ENCODE measurements around the gene SSU72. TPM values are rescaled to one million over a fixed set of nuclear protein-coding genes. Genes with fewer than 3 reads are reported as not detected.
"Not testable (repeated sequence)": the region's sequence is repeated elsewhere in the genome, so short reads cannot be mapped to it uniquely, and the experiment has no call there.

Gene SSU72
- total RNA-seq, 5 donors from 2014 or later (not counting 1 experiment from before 2014, with no cell fraction given): 112 to 135 (median 134) TPM

- ATAC-seq (replicated peaks in 1 of 4): no peak
- POLR2A ChIA-PET: interaction anchor here in 1 of 2 donors (0.8 kb wide), 1 partner anchor 16 kb away, joined by 3 read pairs; no protein-coding TSS in a partner anchor
- no peaks in the 10 kb centered on the region for H3K36me3 ChIP-seq (ENCODE audit: control insufficient read depth in 2 of 2, extremely low read depth in 1 of 2, insufficient read depth in 1 of 2, low read length in 1 of 2)
- Mint-ChIP-seq H3K4me3 (peak overlapping the region; percentile 72 to 83 (median 80)), H3K27me3 (peaks cover 0 to 6% of the 10 kb centered on the region in 2 donors), H3K4me1 (peaks cover 7 to 12% (median 11%) of the 10 kb centered on the region in 3 donors), H3K9me3 (no peaks in the 10 kb centered on the region), H3K36me3 (no peaks in the 10 kb centered on the region), H3K27ac (no peak overlapping the region)
- 95% methylated on average over 26 of the region's 28 CpGs for WGBS (ENCODE audit: insufficient coverage)
- H3K9me3 ChIP-seq: no peaks in the 10 kb centered on the region
- H3K27ac ChIP-seq (ENCODE audit: low read length): no peak overlapping the region
- CTCF ChIA-PET: no interaction called here
- no peak overlapping the region for H3K4me3 ChIP-seq (ENCODE audit: control insufficient read depth in 1 of 2, extremely low read depth in 1 of 2, low read length in 1 of 2)
- H3K4me1 ChIP-seq (ENCODE audit: control insufficient read depth in 1 of 2, extremely low read depth in 1 of 2, insufficient read depth in 2 of 2, low read length in 2 of 2): peaks cover 6 to 22% of the 10 kb centered on the region in 2 experiments
- peaks cover 0 to 31% of the 10 kb centered on the region in 2 experiments for H3K27me3 ChIP-seq (replicated peaks in 1 of 2; ENCODE audit: control insufficient read depth in 2 of 2, extremely low read depth in 1 of 2, insufficient read depth in 2 of 2, low read length in 1 of 2)
- DNase-seq: no peak
These were observed 23.5 kb upstream of the SSU72 start for GRCh38 chr1:1598051-1598719.

DNA sequence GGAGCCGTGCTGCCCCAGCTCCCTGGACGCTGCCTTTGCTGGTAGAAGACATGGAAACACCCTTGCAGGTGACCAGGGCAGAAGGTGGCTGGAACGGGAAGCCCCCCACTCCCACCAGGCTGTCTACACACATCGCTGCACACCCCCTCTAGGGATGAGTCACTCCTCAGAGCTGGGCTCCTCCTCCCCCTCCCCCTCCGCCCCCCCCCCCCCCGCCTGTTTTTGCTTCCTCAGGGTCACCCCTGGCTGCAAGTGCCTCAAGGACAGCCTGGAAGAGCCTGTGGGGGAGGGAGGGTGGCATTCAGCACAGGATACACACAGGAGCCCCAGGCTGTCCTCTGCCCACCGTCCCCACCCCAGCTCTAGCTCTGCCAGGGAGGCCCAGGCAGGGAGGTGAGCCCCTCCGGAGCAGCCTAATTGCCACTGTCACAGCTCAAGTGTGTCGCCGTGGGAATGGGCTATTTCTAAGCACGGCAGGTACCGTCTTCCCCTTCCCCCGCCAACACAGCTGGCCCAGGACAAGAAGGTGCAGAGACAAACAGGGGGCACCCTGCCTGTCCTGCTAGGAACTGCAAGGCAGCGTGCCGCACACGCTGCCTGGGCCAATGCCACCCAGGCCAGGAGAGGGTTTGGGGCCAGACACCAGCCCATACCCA lies 22.7 kb upstream of the SSU72 start:
- CTCF ChIA-PET: no interaction called here
- Histone ChIP-seq H3K27ac (ENCODE audit: low read length) (no peak overlapping the region), H3K4me3 (ENCODE audit: control insufficient read depth in 1 of 2, extremely low read depth in 1 of 2, low read length in 1 of 2) (no peak overlapping the region), H3K9me3 (no peaks in the 10 kb centered on the region), H3K36me3 (ENCODE audit: control insufficient read depth in 2 of 2, extremely low read depth in 1 of 2, insufficient read depth in 1 of 2, low read length in 1 of 2) (no peaks in the 10 kb centered on the region), H3K4me1 (ENCODE audit: control insufficient read depth in 1 of 2, extremely low read depth in 1 of 2, insufficient read depth in 2 of 2, low read length in 2 of 2) (peaks cover 6 to 22% of the 10 kb centered on the region in 2 experiments), H3K27me3 (replicated peaks in 1 of 2; ENCODE audit: control insufficient read depth in 2 of 2, extremely low read depth in 1 of 2, insufficient read depth in 2 of 2, low read length in 1 of 2) (peaks cover 0 to 31% of the 10 kb centered on the region in 2 experiments)
- no peaks in the 10 kb centered on the region for H3K36me3 Mint-ChIP-seq
- no peak overlapping the region for H3K27ac Mint-ChIP-seq
- POLR2A ChIA-PET: interaction anchor here (0.7 to 0.8 kb wide), 2 partner anchors 17 to 392 kb away, joined by 3 read pairs; no protein-coding TSS in a partner anchor
- no peaks in the 10 kb centered on the region for H3K9me3 Mint-ChIP-seq
- H3K4me3 Mint-ChIP-seq: peak overlapping the region in 2 of 3 donors; percentile 37 to 83
- WGBS (ENCODE audit: insufficient coverage): 52% methylated on average over 8 of the region's 16 CpGs
- peak in 2 of 35 experiments; percentile 13 to 42 for DNase-seq
- ATAC-seq (replicated peaks in 1 of 4): no peak
- peaks cover 7 to 12% (median 10%) of the 10 kb centered on the region in 3 donors for H3K4me1 Mint-ChIP-seq
- H3K27me3 Mint-ChIP-seq: peaks cover 0 to 6% of the 10 kb centered on the region in 2 donors

DNA sequence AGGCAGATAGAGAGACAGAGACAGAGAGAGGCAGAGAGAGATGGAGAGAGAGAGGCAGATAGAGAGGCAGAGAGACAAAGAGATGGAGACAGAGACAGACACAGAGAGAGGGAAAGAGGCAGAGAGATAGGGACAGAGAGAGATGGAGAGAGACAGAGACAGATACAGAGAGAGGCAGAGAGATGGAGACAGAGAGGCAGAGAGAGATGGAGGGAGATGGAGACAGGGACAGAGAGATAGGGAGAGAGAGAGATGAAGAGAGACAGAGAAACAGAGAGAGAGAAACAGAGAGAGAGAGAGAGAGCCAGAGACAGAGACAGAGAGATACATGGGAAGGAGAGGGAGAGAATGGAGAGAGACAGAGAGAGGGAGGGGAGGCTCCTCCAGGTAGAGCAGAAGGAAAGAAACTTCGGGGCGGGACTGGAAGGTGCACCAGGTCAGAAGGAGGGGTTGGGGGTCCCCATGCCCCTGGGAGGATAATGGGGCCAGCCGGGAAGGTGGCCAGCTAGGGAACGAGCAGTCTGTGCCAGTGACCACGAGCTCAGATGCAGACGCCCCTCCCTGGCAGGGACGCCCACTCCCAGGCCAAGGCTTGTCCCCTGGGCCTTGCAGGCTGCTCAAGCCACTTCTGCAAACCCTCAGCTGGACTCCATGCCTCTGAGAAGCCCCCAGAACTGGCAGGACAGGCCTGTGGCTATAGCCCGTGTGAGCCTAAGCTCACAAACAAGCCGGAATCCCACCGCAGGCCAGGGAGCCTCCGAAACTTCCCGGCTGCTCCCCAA lies 22.0 kb upstream of the SSU72 start:
- Histone ChIP-seq H3K4me3 (ENCODE audit: control insufficient read depth in 1 of 2, extremely low read depth in 1 of 2, low read length in 1 of 2) (no peak overlapping the region), H3K9me3 (no peaks in the 10 kb centered on the region), H3K27me3 (replicated peaks in 1 of 2; ENCODE audit: control insufficient read depth in 2 of 2, extremely low read depth in 1 of 2, insufficient read depth in 2 of 2, low read length in 1 of 2) (peaks cover 0 to 29% of the 10 kb centered on the region in 2 experiments), H3K27ac (ENCODE audit: low read length) (no peak overlapping the region), H3K4me1 (ENCODE audit: control insufficient read depth in 1 of 2, extremely low read depth in 1 of 2, insufficient read depth in 2 of 2, low read length in 2 of 2) (peaks cover 6 to 22% of the 10 kb centered on the region in 2 experiments), H3K36me3 (ENCODE audit: control insufficient read depth in 2 of 2, extremely low read depth in 1 of 2, insufficient read depth in 1 of 2, low read length in 1 of 2) (no peaks in the 10 kb centered on the region)
- CTCF ChIA-PET: no interaction called here
- peaks cover 7 to 12% (median 10%) of the 10 kb centered on the region in 3 donors for H3K4me1 Mint-ChIP-seq
- no peak overlapping the region for H3K27ac Mint-ChIP-seq
- POLR2A ChIA-PET: interaction anchor here in 1 of 2 donors (0.7 kb wide), 1 partner anchor 391 kb away, joined by 3 read pairs; no protein-coding TSS in a partner anchor
- ATAC-seq (replicated peaks in 1 of 4): no peak
- H3K27me3 Mint-ChIP-seq: peaks cover 0 to 6% of the 10 kb centered on the region in 2 donors
- H3K9me3 Mint-ChIP-seq: no peaks in the 10 kb centered on the region
- no peak overlapping the region for H3K4me3 Mint-ChIP-seq
- no peak for DNase-seq
- H3K36me3 Mint-ChIP-seq: no peaks in the 10 kb centered on the region
- WGBS (ENCODE audit: insufficient coverage): 53% methylated on average over 12 of the region's 12 CpGs

DNA sequence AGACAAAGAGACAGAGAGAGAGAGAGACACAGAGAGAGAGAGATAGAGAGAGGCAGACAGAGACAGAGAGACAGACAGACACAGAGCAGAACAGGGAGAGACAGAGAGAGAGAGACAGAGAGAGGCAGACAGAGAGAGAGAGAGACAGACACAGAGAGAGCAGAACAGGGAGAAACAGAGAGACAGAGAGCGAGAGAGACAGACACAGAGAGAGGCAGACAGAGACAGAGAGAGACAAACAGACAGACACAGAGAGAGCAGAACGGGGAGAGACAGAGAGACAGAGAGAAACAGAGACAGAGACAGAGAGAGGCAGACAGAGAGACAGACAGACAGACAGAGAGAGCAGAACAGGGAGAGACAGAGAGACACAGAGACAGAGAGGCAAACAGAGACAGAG lies 20.7 kb upstream of the SSU72 start:
- H3K27me3 Mint-ChIP-seq; H3K9me3 ChIP-seq; H3K4me3 ChIP-seq (ENCODE audit: control insufficient read depth in 1 of 2, extremely low read depth in 1 of 2, low read length in 1 of 2); DNase-seq; ATAC-seq (replicated peaks in 1 of 4); H3K36me3 Mint-ChIP-seq; H3K36me3 ChIP-seq (ENCODE audit: control insufficient read depth in 2 of 2, extremely low read depth in 1 of 2, insufficient read depth in 1 of 2, low read length in 1 of 2); H3K27ac ChIP-seq (ENCODE audit: low read length); H3K4me3 Mint-ChIP-seq; CTCF ChIA-PET; POLR2A ChIA-PET; H3K9me3 Mint-ChIP-seq; H3K27ac Mint-ChIP-seq: not testable (repeated sequence)
- peaks cover 2 to 16% of the 10 kb centered on the region in 2 experiments for H3K4me1 ChIP-seq (ENCODE audit: control insufficient read depth in 1 of 2, extremely low read depth in 1 of 2, insufficient read depth in 2 of 2, low read length in 2 of 2)
- peaks cover 7 to 10% (median 8%) of the 10 kb centered on the region in 3 donors for H3K4me1 Mint-ChIP-seq
- H3K27me3 ChIP-seq (replicated peaks in 1 of 2; ENCODE audit: control insufficient read depth in 2 of 2, extremely low read depth in 1 of 2, insufficient read depth in 2 of 2, low read length in 1 of 2): peaks cover 0 to 18% of the 10 kb centered on the region in 2 experiments
- WGBS (ENCODE audit: insufficient coverage): 71% methylated on average over 2 of the region's 2 CpGs

DNA sequence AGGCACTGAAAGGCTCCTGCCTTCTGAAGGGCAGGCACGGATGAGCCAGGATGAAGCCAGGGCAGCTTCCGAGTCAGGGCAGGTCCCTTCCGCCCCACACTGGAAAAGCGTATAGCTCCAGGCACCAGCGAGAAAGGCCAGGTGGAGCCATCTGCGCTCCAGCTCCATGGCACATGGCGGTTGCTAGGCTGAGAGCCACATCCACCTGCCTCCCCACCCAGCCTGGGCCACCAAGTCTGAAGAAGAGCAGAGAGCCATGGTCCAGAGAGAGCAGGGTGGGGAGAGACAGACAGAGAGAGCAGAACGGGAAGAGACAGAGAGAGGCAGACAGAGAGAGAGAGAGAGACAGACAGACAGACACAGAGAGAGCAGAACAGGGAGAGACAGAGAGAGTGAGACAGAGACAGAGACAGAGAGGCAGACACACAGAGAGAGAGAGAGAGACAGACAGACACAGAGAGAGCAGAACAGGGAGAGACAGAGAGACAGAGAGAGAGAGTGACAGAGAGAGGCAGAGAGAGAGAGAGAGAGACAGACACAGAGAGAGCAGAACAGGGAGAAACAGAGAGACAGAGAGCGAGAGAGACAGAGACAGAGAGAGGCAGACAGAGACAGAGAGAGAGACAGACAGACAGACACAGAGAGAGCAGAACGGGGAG lies 20.1 kb upstream of the SSU72 start:
- no peak for DNase-seq

More for the DNA sequence above, 20.1 kb upstream of the SSU72 start:
- H3K27ac Mint-ChIP-seq: no peak overlapping the region
- H3K27me3 Mint-ChIP-seq: peaks cover 0 to 6% of the 10 kb centered on the region in 2 donors
- peaks cover 0 to 22% of the 10 kb centered on the region in 2 experiments for H3K27me3 ChIP-seq (replicated peaks in 1 of 2; ENCODE audit: control insufficient read depth in 2 of 2, extremely low read depth in 1 of 2, insufficient read depth in 2 of 2, low read length in 1 of 2)
- no peak overlapping the region for H3K27ac ChIP-seq (ENCODE audit: low read length)
- no peaks in the 10 kb centered on the region for H3K36me3 Mint-ChIP-seq
- no peak overlapping the region for H3K4me3 ChIP-seq (ENCODE audit: control insufficient read depth in 1 of 2, extremely low read depth in 1 of 2, low read length in 1 of 2)
- POLR2A ChIA-PET: no interaction called here
- CTCF ChIA-PET: interaction anchor here in 1 of 2 donors (0.7 kb wide), 1 partner anchor 187 kb away, joined by 3 read pairs; no protein-coding TSS in a partner anchor
- peaks cover 0 to 14% of the 10 kb centered on the region in 2 experiments for H3K4me1 ChIP-seq (ENCODE audit: control insufficient read depth in 1 of 2, extremely low read depth in 1 of 2, insufficient read depth in 2 of 2, low read length in 2 of 2)
- H3K9me3 Mint-ChIP-seq: no peaks in the 10 kb centered on the region
- no peak overlapping the region for H3K4me3 Mint-ChIP-seq
- H3K4me1 Mint-ChIP-seq: peaks cover 7 to 10% (median 8%) of the 10 kb centered on the region in 3 donors
- WGBS (ENCODE audit: insufficient coverage): 73% methylated on average over 7 of the region's 10 CpGs
- H3K36me3 ChIP-seq (ENCODE audit: control insufficient read depth in 2 of 2, extremely low read depth in 1 of 2, insufficient read depth in 1 of 2, low read length in 1 of 2): no peaks in the 10 kb centered on the region
- H3K9me3 ChIP-seq: no peaks in the 10 kb centered on the region
- ATAC-seq (replicated peaks in 1 of 4): no peak
